Peyer's patch (tissue), 4 donors: ENCODE measurements around the gene CDRT15. TPM values are rescaled to one million over a fixed set of nuclear protein-coding genes. Genes with fewer than 3 reads are reported as not detected.

ENCODE experiments used
- DNase-seq, 3 donors: peaks; one replicate each; pipeline ENCODE4 v3.0.0-alpha.2; 2017 to 2019
- H3K27ac ChIP-seq, 4 donors: fragments of 200-600 bp; sonication (generic); one replicate each; pipeline ENCODE4 v1.5.1; 2016 to 2019
- H3K27me3 ChIP-seq, 2 donors: fragments of 200-600 bp; sonication (generic); one replicate each; pipeline ENCODE4 v1.5.1; 2019
- H3K36me3 ChIP-seq, 3 donors: fragments of 200-600 bp; sonication (generic); one replicate each; pipeline ENCODE4 v1.5.1; 2016 to 2019
- H3K4me1 ChIP-seq, 4 donors: fragments of 200-600 bp; sonication (generic); one replicate each; pipeline ENCODE4 v1.5.1; 2016 to 2019
- H3K4me3 ChIP-seq, 4 donors: fragments of 200-600 bp; sonication (generic); 1 replicate in 3 of 4; 2 replicates in 1 of 4; pipeline ENCODE4 v1.5.1; 2016 to 2019; ENCODE audit warnings: mild to moderate bottlenecking in 1 of 4
- H3K9me3 ChIP-seq, 4 donors: fragments of 200-600 bp; sonication (generic); one replicate each; pipeline ENCODE4 v1.5.1; 2016 to 2019; ENCODE audit warnings: mild to moderate bottlenecking in 1 of 4
- CTCF ChIP-seq, 6 experiments: fragments of 450-650 bp in 4 of 6; fragments of 200-600 bp in 2 of 6; sonication (generic) in 1 of 6; IDR thresholded peaks; one replicate each; pipeline ENCODE4 v1.5.1; 2017 to 2019; ENCODE audit warnings: antibody characterized with exemption in 6 of 6, mild to moderate bottlenecking in 3 of 6, moderate library complexity in 1 of 6
- POLR2A ChIP-seq, 2 donors: fragments of 450-650 bp; IDR thresholded peaks; one replicate each; pipeline ENCODE4 v1.5.1; 2017; ENCODE audit warnings: antibody characterized with exemption in 2 of 2, mild to moderate bottlenecking in 2 of 2, moderate library complexity in 2 of 2
- total RNA-seq, 4 donors: library from RNA; depleted of rRNA; stranded (reverse); fragments of >200 nt; gene quantifications; one replicate each; pipeline ENCODE4 v1.1.0, GENCODE V29; 2016

The CDRT15 gene
- total RNA-seq, 4 donors from 2014 or later, result not detected

GRCh38 chr17:14212401-14212800, 24.3 kb downstream of the CDRT15 start:
- DNase-seq, result no peak
- Histone ChIP-seq H3K36me3 (peaks cover 0 to 21% (median 0%) of the 10 kb centered on the region in 3 donors), H3K9me3 (no peaks in the 10 kb centered on the region), H3K4me3 (no peak overlapping the region), H3K27me3 (no peaks in the 10 kb centered on the region), H3K27ac (no peak overlapping the region), H3K4me1 (no peaks in the 10 kb centered on the region)
- no peak for TF ChIP-seq POLR2A (IDR thresholded peaks at IDR 0.05)
- TF ChIP-seq CTCF (IDR thresholded peaks at IDR 0.05), result no peak

GRCh38 chr17:14211801-14212200, 24.9 kb downstream of the CDRT15 start:
- peaks cover 0 to 27% (median 0%) of the 10 kb centered on the region in 3 donors for H3K36me3 ChIP-seq
- no peaks in the 10 kb centered on the region for H3K4me1 ChIP-seq
- no peak overlapping the region for H3K27ac ChIP-seq
- TF ChIP-seq POLR2A (IDR thresholded peaks at IDR 0.05) (no peak), CTCF (IDR thresholded peaks at IDR 0.05) (peak in 4 of 6 experiments; percentile 26 to 29 (median 28))
- DNase-seq, result peak in 1 of 3 donors; percentile 59
- H3K9me3 ChIP-seq, result no peaks in the 10 kb centered on the region
- H3K4me3 ChIP-seq, result no peak overlapping the region
- no peaks in the 10 kb centered on the region for H3K27me3 ChIP-seq

- Histone ChIP-seq H3K27ac (no peak overlapping the region), H3K4me1 (peaks cover 0 to 3% (median 0%) of the 10 kb centered on the region in 4 donors), H3K27me3 (no peaks in the 10 kb centered on the region), H3K4me3 (no peak overlapping the region), H3K36me3 (peaks cover 0 to 28% (median 0%) of the 10 kb centered on the region in 3 donors), H3K9me3 (no peaks in the 10 kb centered on the region)
- no peak for DNase-seq
- TF ChIP-seq POLR2A (IDR thresholded peaks at IDR 0.05) (no peak), CTCF (IDR thresholded peaks at IDR 0.05) (no peak)
Observed at GRCh38 chr17:14211246-14211645, 25.4 kb downstream of the CDRT15 start.

GRCh38 chr17:14209215-14209614, 27.4 kb downstream of the CDRT15 start:
- Histone ChIP-seq H3K9me3 (no peaks in the 10 kb centered on the region), H3K4me3 (no peak overlapping the region), H3K27me3 (no peaks in the 10 kb centered on the region), H3K27ac (no peak overlapping the region), H3K4me1 (peaks cover 0 to 3% (median 1%) of the 10 kb centered on the region in 4 donors), H3K36me3 (peaks cover 0 to 28% (median 0%) of the 10 kb centered on the region in 3 donors)
- no peak for DNase-seq
- TF ChIP-seq CTCF (IDR thresholded peaks at IDR 0.05), result no peak

- Histone ChIP-seq H3K27ac (no peak overlapping the region), H3K9me3 (no peaks in the 10 kb centered on the region), H3K4me3 (no peak overlapping the region), H3K4me1 (peaks cover 0 to 8% (median 1%) of the 10 kb centered on the region in 4 donors), H3K27me3 (no peaks in the 10 kb centered on the region), H3K36me3 (peaks cover 0 to 28% (median 0%) of the 10 kb centered on the region in 3 donors)
- no peak for DNase-seq
- TF ChIP-seq POLR2A (IDR thresholded peaks at IDR 0.05) (no peak), CTCF (IDR thresholded peaks at IDR 0.05) (no peak)
Observed at GRCh38 chr17:14207791-14208190, 28.9 kb downstream of the CDRT15 start.

GRCh38 chr17:14206891-14207290, 29.8 kb downstream of the CDRT15 start:
- no peak for DNase-seq
- TF ChIP-seq POLR2A (IDR thresholded peaks at IDR 0.05), result no peak
- TF ChIP-seq CTCF (IDR thresholded peaks at IDR 0.05), result no peak
- Histone ChIP-seq H3K27me3 (no peaks in the 10 kb centered on the region), H3K4me3 (no peak overlapping the region), H3K4me1 (peaks cover 0 to 9% (median 2%) of the 10 kb centered on the region in 4 donors), H3K9me3 (no peaks in the 10 kb centered on the region), H3K27ac (no peak overlapping the region), H3K36me3 (peaks cover 0 to 28% (median 0%) of the 10 kb centered on the region in 3 donors)
